CD4-positive, alpha-beta T cell treated with Interleukin-1 beta for 1 hour (primary cell): Measurements from ENCODE around the gene EFNA5.

Experiments
- DNase-seq, 2 donors: peaks; one replicate each; pipeline ENCODE4 v3.0.0-alpha.2; 2020 to 2022

The EFNA5 gene

GRCh38 chr5:107567901-107568671 is 102.7 kb downstream of the EFNA5 start:
- no peak for DNase-seq

- no peak for DNase-seq
Observed at GRCh38 chr5:107566986-107567385, 103.8 kb downstream of the EFNA5 start.

DNA sequence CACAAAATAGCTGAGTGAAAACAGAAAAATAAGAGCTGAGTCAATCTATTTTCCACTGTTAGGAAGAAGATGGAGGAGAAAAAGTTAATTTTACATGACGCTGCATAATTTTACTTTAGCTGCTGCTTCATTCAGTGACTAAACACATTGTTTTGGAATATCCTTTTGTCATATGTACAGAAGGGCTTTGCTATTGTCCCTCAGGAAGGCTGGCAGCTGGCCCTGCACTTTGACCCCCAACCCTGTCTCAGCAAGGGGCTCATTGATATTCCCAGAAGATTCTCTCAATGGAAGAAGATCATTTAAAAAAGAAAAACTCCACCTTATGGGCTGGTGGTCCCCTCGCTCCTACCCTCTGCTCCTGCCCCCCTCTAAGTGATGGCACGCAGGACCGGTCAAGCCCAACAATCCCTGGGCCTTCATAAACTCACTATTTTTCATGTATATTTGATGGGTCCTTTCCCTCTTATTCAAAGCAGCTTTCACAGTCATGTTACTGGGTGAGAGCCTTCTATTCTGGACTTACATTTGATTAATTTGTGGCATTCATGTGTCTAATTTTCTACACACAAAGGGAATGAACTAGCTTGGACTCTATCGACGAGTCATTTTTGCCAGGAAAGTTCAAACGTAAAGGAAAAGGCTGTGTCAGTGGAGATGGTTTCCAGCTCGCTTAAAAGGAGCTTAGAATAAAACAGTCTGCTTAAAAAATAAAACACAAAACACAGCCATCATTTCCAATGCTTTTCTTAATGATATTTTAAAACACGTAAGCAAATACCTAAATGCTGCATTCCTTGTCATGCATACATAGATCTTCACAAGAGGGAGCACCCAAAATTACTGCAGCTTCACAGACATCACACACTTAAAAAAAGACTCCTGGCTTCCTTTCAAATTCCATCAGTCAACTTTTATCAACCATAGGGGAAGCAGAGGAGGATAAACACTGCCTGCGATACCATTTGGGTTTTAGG is 104.7 kb downstream of the EFNA5 start:
- DNase-seq: no peak

- DNase-seq: no peak
Observed at GRCh38 chr5:107564931-107565372, 105.8 kb downstream of the EFNA5 start.

- no peak for DNase-seq
Observed at GRCh38 chr5:107563959-107564544, 106.7 kb downstream of the EFNA5 start.

GRCh38 chr5:107560377-107560776 is 110.4 kb downstream of the EFNA5 start:
- no peak for DNase-seq

DNA sequence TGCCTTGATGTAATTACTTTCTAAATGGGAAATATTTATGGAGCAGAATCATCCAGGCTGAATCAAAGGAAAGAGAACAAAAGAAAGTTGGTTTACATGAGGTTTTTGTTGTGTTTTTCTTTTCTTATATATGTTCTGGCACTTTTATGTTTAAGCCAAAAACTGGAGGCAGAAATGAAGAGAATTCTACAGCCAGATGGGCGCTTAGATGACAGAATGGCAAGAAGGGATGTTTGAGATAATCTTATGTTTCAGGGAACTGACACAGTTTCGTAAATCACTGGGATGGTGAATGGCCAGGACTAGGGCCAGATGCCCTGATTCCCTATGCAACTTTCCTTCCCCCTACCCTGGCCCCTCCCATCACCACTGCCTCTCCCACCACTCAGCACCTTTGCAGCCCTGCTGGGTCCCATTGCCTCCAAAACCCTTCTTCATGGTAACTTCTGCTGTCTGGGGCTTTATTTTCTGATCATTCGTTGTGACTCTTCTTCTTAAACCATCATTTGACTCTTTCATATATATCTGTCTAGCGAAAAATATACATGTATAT is 111.8 kb downstream of the EFNA5 start:
- no peak for DNase-seq

DNA sequence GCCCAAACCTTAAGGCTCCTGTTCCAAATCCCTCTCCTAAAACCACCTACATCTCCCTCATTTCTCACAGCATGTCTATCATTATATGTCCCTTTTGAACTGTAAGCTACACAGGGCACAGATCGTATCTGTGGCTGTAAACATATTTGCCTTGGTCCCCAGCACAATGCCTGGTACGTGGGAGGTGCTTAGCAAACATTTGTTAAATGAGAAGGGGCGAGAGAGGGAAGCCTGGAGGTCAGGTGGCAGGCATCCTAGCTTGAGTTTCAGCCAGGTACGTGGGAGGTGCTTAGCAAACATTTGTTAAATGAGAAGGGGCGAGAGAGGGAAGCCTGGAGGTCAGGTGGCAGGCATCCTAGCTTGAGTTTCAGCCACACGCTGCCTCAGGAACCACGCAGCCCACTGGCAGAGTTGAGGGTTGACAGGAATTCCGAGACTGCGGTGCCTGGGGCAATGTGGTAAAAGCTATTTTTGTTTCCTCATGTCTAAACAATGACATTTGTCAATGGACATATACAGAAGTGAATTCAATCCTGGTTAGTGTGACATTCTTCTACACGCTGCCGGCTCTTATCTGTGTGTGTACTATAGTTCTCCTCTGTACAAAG is 113.6 kb downstream of the EFNA5 start:
- no peak for DNase-seq

DNA sequence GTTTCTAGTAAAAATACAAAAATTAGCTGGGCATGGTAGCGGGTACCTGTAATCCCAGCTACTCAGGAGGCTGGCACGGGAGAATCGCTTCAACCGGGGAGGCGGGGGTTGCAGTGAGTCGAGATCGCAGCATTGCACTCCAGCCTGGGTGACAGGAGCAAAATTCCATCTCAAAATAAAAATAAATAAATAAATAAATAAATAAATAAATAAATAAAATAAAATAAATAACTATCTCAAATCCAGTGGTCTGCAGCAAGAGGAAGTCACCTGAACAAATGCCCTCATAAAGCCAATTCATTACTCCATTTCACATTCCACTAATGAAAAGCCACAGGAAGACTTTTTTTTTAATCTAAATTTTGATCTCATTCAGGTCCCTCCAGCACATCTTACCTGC is 114.2 kb downstream of the EFNA5 start:
- DNase-seq: no peak

DNA sequence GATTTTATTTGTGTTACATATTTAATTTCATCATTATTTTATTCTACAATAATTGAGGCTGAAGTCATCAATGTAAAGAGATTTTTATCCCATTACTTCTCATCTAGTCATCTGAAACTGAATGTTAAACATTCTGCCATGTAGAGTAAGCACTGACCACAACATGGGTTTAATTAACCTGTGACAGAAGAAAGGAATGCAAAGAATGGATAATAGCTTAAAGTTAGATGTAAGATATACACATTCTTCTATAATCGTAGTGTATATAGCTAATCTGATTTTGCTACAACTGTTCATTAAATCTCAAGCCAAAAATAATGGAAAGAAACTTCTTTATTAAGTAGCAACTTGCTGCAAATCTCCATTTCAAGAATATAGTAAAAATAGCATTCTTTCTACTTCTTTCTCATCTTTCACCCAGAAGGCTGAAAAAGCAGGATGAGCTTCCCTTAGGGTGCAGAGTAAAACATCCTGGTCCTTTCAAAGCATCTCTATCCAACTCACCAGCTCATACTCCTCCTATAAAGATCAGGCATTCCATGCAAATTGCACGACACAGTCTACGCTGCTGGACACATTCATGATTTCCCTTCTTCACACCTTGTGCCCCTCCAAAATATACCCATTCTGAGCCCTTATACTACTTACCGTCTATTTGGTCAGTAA is 115.2 kb downstream of the EFNA5 start:
- no peak for DNase-seq

DNA sequence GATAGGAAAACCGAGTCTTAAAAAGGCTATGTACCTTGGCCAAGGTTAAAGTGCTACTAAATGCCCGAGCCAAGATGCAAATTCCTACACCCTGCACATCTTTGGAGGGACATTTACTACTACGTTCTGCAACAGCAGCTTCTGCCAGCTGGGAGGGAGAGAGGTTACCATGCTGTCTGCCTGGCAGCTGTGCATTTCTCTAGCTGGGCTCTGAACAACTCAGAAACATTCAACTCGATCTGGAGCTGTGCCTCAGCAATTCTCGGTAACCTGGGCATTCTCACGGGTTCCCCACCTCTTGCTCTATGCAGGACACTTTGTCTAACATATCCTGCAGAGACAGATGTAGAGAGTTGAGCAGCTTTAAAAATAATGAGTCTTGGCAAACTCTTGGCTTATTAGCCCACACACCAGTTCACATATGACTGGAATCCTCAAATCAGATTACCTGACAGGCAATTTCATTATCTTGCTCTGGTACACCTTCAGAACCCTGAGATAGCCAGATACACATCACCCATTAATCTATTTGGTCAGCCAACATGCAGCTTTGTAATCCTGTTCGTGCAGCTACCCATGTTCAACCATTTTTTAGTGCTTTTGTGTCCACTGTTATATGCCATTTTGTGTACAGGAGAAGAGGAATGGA is 115.8 kb downstream of the EFNA5 start:
- no peak for DNase-seq

DNA sequence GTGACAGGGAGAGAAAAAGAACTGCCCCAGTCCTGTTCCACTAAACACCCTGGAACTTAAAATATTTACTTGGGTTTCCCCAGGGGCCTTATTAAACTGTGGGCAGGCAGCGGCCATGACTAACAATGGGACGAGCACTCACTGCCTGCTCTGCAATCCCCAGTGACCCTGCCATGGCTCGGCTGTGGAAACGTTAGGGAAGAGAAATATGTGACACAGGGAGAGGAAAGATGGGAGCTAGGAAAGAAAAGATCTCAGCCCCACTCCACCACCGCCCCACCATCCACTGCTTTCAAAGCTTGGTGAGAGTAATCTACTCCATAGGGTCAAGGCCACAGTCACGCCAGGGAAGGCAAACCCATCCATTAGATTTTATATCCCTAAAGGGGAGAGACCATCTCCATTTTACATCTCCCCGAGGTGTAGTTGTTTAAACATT is 117.6 kb downstream of the EFNA5 start:
- DNase-seq: no peak

DNA sequence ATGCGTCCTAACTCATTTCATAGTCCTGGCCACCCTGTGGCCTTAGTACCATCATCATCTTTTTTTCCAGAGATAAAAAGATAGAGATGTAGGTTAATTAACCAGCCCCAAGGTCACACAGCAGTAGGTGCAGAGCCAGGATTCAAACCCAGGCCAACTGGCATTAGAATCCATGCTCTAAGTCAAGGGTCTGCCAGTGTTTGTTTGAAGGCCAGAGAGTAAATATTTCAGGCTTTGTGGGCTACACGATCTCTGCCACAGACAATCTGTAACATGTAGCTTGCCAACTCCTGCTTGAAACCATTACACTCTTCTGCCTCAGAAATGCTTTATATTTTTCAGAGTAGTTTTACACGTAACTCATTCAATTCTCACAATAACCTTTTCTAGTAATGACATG is 119.6 kb downstream of the EFNA5 start:
- no peak for DNase-seq

- no peak for DNase-seq
Observed at GRCh38 chr5:107549567-107549966, 121.2 kb downstream of the EFNA5 start.

- DNase-seq: no peak
Observed at GRCh38 chr5:107548477-107548876, 122.3 kb downstream of the EFNA5 start.

GRCh38 chr5:107546719-107547118 is 124.0 kb downstream of the EFNA5 start:
- no peak for DNase-seq

DNA sequence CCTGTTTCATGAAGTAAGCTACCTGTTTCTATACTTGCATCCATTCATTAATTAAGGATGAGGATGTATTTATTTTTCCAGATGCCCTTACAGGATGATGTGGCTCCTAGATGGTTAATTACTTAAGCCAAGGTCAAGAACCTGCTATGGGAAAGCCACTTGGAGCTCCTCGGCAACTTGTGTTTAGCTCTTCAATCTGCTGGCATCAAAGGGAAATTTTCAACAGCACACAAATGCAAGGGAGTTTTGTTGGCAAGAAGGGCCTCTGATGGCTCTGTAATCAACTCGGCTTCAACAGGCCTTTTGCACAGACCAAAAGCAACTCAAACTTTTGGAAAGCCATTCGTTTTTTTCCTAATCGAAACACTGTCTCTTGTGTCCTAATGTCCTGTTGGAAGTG is 125.3 kb downstream of the EFNA5 start:
- DNase-seq: no peak

- no peak for DNase-seq
Observed at GRCh38 chr5:107544967-107545366, 125.8 kb downstream of the EFNA5 start.

DNA sequence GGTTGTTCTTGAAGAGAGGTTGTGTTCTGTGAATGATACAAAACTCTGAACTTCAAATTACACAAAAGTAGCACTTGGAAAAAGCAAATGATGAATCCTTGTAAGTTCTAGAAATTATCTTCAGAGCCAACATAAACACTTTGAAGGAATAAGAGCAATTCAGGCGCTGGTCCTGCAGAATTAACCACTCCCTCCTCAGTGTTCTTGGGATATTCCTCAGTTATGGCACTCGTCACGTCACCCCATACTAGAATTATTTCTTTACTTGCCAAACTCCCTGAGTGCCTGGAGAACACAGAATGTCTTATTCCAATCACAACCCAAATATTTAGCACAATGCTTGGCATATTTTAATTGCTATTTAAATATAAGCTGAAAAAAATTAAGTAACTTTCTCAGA is 126.3 kb downstream of the EFNA5 start:
- no peak for DNase-seq

DNA sequence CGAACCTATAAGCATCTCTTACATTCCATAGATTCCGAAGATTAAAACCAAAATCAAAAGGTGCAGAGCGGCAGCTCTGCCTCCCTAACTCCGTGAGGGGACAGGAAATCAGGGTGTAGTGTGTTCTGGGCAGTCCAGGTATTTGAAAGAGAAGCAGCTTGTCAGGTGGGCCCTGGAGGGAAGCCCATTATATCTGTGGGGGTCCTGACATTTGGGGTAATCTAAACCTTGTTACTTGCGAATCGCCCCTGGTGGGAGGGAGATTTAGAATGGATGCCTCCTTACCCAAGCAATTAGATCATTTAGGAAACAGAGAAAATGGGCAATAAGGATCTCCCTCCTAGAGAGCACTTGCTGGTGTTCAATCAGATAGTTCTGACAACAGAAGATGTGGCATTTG is 126.9 kb downstream of the EFNA5 start:
- DNase-seq: no peak

DNA sequence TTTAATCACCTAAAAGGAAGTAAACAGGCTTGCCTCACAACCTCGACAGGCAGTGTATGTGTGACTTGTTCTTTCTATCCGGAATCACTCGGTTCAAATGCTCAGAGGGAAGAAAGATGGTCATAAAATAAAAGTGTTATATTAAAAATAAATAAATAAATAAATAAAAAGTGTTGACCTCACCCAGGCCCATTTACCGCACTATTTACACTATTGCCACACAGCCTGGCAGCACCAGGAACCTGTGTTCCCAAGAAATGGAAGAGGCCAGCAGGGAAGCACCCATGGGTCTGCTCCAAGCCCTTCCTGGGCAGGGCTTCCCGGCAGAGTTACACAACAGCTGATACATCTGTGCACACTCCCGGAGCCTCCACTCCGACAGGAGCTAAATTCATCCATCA is 127.9 kb downstream of the EFNA5 start:
- DNase-seq: no peak

DNA sequence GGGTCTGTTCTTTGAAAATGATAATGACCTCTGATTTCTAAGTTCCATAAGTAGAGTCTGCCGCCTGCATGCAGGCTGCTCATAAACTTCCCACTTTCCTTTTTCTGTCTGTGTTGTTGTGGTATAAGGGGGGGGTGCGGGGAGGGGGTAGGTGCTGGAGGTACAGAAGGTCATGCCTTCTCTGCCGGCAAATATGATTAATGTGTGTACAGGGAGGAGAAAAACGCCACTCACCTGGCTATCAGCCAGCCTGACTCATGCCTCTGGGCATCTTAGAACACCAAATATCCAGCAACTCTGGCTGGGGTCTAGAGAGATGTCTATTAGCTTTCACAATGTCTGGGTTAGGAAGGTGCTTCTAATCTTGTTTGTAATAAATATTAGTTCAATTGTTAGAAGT is 128.3 kb downstream of the EFNA5 start:
- DNase-seq: no peak
